Progenitor cell of endocrine pancreas (in vitro differentiated cells): ENCODE measurements around the gene DPF3. TPM values are rescaled to one million over a fixed set of nuclear protein-coding genes. Genes with fewer than 3 reads are reported as not detected.
A peak's percentile ranks its signal among the peaks of the same experiment; 100 is the strongest.

Source experiments
- DNase-seq: peaks from one replicate; pipeline ENCODE4 v3.0.0; 2021; ENCODE audit warnings: low spot score; ENCODE audit not compliant: unreplicated experiment
- H3K27ac Mint-ChIP-seq: 2 replicates; pipeline ENCODE4 v1.8.0; 2021; ENCODE audit warnings: mild to moderate bottlenecking, moderate library complexity, mixed read lengths
- H3K27me3 Mint-ChIP-seq: 2 replicates; pipeline ENCODE4 v1.8.0; 2021; ENCODE audit warnings: mixed read lengths
- H3K36me3 Mint-ChIP-seq: 2 replicates; pipeline ENCODE4 v1.8.0; 2022; ENCODE audit warnings: mixed read lengths; ENCODE audit not compliant: insufficient read depth
- H3K4me1 Mint-ChIP-seq: 2 replicates; pipeline ENCODE4 v1.8.0; 2021; ENCODE audit warnings: low read depth, mixed read lengths
- H3K4me3 Mint-ChIP-seq: 2 replicates; pipeline ENCODE4 v1.8.0; 2021; ENCODE audit warnings: low read depth, mild to moderate bottlenecking, moderate library complexity, mixed read lengths
- H3K9me3 Mint-ChIP-seq: 2 replicates; pipeline ENCODE4 v1.8.0; 2021; ENCODE audit warnings: low read depth, mixed read lengths
- total RNA-seq: library from RNA; stranded (reverse); gene quantifications from 2 replicates; pipeline ENCODE4 v1.2.1, GENCODE V29; 2021
- TF ChIP-seq, protein P1 (sequence below): fragments of 200-600 bp; sonication (generic); IDR thresholded peaks from one replicate; pipeline ENCODE4 v1.5.0; 2021; ENCODE audit warnings: antibody characterized with exemption, mild to moderate bottlenecking; ENCODE audit not compliant: unreplicated experiment

Gene DPF3
- total RNA-seq, 1 donor from 2014 or later: 2.2 TPM

DNA sequence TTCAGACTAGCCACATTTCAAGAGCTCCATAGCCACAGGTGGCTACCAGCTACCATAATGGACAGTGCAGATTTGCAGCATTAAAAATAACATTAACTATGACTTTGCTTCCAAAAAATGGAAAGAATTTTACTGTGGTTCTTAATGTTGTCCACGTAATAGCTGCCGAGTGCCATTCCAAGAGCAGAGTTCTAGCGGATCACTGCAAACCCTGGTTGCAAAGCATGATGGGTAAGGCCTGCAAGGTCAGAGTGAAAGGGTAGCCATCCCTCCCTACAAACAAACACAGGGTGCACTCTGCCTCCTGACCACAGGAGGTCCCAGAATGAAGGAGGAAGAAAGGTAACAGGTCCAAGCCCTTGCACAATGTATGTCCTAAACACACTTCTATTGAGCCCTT is 157.6 kb downstream of the DPF3 start:
- Mint-ChIP-seq H3K27ac (no peak overlapping the region), H3K9me3 (no peaks in the 10 kb centered on the region), H3K27me3 (peaks cover 18% of the 10 kb centered on the region), H3K36me3 (no peaks in the 10 kb centered on the region), H3K4me3 (no peak overlapping the region), H3K4me1 (no peaks in the 10 kb centered on the region)
- DNase-seq: no peak
- TF ChIP-seq, protein P1, sequence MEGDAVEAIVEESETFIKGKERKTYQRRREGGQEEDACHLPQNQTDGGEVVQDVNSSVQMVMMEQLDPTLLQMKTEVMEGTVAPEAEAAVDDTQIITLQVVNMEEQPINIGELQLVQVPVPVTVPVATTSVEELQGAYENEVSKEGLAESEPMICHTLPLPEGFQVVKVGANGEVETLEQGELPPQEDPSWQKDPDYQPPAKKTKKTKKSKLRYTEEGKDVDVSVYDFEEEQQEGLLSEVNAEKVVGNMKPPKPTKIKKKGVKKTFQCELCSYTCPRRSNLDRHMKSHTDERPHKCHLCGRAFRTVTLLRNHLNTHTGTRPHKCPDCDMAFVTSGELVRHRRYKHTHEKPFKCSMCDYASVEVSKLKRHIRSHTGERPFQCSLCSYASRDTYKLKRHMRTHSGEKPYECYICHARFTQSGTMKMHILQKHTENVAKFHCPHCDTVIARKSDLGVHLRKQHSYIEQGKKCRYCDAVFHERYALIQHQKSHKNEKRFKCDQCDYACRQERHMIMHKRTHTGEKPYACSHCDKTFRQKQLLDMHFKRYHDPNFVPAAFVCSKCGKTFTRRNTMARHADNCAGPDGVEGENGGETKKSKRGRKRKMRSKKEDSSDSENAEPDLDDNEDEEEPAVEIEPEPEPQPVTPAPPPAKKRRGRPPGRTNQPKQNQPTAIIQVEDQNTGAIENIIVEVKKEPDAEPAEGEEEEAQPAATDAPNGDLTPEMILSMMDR: peak; percentile 21

DNA sequence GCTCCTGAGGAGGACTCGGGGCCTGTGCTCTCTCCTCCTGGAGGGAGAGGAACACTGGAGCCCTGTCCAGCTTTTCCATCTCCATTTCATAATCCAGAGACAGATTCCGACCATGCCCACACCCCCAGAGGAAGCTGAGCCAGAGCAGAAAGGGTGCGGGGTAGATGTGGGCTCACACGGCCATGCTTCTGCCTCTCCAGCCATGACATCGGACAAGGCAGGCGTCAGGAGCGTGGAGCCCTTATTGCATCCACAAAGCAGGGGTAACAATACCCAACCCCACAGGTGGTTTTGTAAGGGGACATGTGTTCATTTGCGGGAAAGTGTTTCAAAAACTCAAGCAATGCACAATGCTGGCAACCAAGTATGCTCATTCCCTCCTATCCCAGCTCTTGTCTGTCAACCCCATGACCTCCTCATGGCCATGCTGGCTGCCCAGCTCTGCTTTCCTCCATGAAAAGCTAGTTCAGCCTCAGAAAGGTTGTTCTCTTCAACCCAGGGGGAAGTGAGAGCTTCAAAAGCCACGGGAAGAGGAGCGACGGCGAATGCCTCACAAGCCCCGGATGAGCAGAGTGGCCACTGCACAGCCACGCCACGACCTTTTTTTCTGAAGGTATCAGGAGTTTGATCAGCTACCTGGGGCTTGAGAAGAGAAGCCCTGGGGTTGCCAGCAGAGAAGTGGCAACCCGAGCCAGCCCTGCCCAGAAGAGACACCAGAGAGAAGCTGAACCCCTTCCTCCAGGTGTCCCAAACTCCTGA is 161.7 kb downstream of the DPF3 start:
- Mint-ChIP-seq H3K27ac (no peak overlapping the region), H3K27me3 (peaks cover 16% of the 10 kb centered on the region), H3K36me3 (no peaks in the 10 kb centered on the region), H3K4me1 (no peaks in the 10 kb centered on the region), H3K9me3 (no peaks in the 10 kb centered on the region), H3K4me3 (no peak overlapping the region)
- DNase-seq: no peak
- TF ChIP-seq, protein P1: no peak

DNA sequence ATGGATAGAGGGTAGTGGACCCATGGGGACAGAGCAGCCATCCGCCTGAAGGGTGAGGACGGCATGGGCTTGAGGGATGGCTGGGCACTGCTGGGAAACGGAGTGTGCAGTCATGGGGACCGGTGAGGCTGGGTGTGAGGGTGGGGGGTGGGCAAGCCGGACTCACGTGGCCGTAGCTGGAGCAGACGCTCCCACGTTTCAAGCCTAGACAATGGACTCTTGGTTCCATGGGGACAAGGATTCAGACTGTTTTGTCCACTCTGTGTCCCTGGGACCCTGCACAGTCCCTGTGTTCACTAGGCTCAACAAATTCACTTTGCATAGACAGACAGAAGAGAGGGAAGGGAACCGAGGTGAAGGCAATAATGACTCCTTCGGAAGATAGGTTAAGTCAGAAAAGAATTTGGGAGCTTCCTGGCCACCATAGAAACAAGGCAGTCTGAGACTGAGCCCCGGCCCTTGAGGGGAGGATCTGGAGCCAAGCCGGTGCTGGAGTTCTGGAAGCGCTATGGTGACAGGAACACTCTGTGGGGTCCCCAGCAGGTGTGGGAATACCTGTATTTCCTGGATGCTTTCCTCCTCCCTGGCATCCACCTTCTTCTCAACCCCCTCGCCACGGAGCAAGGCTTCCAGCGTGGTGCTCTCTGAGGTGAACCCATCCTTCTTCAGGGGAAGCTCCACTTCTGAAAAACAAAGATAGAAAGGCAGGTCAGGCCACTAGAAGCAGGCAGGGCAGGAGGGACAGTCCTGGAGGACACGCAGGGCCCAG is 162.5 kb downstream of the DPF3 start:
- Mint-ChIP-seq H3K36me3 (no peaks in the 10 kb centered on the region), H3K9me3 (no peaks in the 10 kb centered on the region), H3K27ac (no peak overlapping the region), H3K27me3 (peaks cover 16% of the 10 kb centered on the region), H3K4me3 (no peak overlapping the region), H3K4me1 (peaks cover 3% of the 10 kb centered on the region)
- TF ChIP-seq, protein P1: no peak
- DNase-seq: no peak

DNA sequence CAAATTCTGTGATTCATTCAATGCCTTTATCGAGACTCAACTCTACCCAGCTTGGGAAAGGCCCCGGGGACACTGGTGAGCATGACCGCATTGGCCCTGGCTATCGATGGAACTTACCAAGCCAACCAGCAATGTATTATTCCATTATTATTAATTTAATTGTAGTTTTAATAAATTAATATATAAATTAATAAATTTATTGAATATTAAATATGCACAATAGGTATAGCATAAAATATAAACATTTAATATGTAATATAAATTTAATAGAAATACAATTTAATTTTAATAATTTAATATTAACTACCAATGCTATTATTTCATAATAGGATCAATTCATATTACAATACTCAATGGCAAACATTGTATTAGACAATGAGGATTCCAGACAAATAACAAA is 163.4 kb downstream of the DPF3 start:
- DNase-seq: no peak
- H3K4me3 Mint-ChIP-seq: no peak overlapping the region
- TF ChIP-seq, protein P1: no peak
- no peak overlapping the region for H3K27ac Mint-ChIP-seq
- H3K4me1 Mint-ChIP-seq: peaks cover 6% of the 10 kb centered on the region
- H3K36me3 Mint-ChIP-seq: no peaks in the 10 kb centered on the region
- H3K27me3 Mint-ChIP-seq: peaks cover 16% of the 10 kb centered on the region
- no peaks in the 10 kb centered on the region for H3K9me3 Mint-ChIP-seq

DNA sequence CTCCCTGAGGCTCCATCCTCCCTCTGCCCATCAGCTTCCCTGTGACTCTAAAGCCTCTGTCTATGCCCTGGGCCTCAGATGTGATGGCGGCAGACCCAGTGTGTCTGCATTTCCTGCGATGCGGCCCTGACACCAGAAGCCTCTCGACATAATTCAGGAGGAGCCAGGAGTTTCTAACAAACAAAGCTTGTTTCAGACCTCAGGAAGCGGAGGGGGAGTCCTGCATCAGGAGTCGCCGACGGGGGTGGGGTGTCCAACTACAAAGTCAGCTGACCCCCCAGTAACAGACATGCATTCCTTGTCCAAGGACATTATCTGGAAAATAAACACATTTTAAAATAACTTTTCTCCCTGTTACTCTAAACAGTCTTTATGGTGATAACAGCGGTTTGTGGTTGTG is 167.5 kb downstream of the DPF3 start:
- H3K36me3 Mint-ChIP-seq: no peaks in the 10 kb centered on the region
- TF ChIP-seq, protein P1: no peak
- H3K4me1 Mint-ChIP-seq: peaks cover 6% of the 10 kb centered on the region
- DNase-seq: no peak
- no peaks in the 10 kb centered on the region for H3K9me3 Mint-ChIP-seq
- peaks cover 4% of the 10 kb centered on the region for H3K27me3 Mint-ChIP-seq
- no peak overlapping the region for H3K4me3 Mint-ChIP-seq
- no peak overlapping the region for H3K27ac Mint-ChIP-seq
